Neural cell (in vitro differentiated cells): ENCODE data around the gene STRN.

Experiments
- CTCF ChIP-seq: fragments of 450-650 bp; IDR thresholded peaks from 2 replicates; pipeline ENCODE4 v1.5.1; 2014; ENCODE audit warnings: antibody characterized with exemption, mild to moderate bottlenecking, moderate library complexity; ENCODE audit not compliant: poor library complexity, severe bottlenecking
- EP300 ChIP-seq: fragments of 450-650 bp; conservative IDR thresholded peaks from 2 replicates; pipeline ENCODE4 v1.6.1; 2014; ENCODE audit warnings: antibody characterized with exemption, mild to moderate bottlenecking, moderate library complexity; ENCODE audit not compliant: poor library complexity, severe bottlenecking
- EZH2 ChIP-seq: fragments of 200-600, 300-800 bp; shearing (Covaris generic), sonication (generic); IDR thresholded peaks from 2 replicates; pipeline ENCODE4 v1.6.1; 2014; ENCODE audit warnings: antibody characterized with exemption, low read length, borderline replicate concordance, mild to moderate bottlenecking; ENCODE audit not compliant: insufficient read depth, poor library complexity, severe bottlenecking
- MXI1 ChIP-seq: fragments of 450-650 bp; conservative IDR thresholded peaks from 2 replicates; pipeline ENCODE4 v1.6.1; 2014; ENCODE audit warnings: antibody characterized with exemption, mild to moderate bottlenecking; ENCODE audit not compliant: poor library complexity, severe bottlenecking
- POLR2AphosphoS5 ChIP-seq: IDR thresholded peaks from 2 replicates; pipeline ENCODE4 v1.6.1; 2012
- RAD21 ChIP-seq: fragments of 450-650 bp; conservative IDR thresholded peaks from 2 replicates; pipeline ENCODE4 v1.6.1; 2014; ENCODE audit warnings: antibody characterized with exemption, mild to moderate bottlenecking, moderate library complexity
- SMC3 ChIP-seq: fragments of 450-650 bp; conservative IDR thresholded peaks from 2 replicates; pipeline ENCODE4 v1.6.1; 2014; ENCODE audit warnings: antibody characterized with exemption, mild to moderate bottlenecking, moderate library complexity; ENCODE audit not compliant: poor library complexity
- TAF1 ChIP-seq: IDR thresholded peaks from 2 replicates; pipeline ENCODE4 v1.6.1; 2012; ENCODE audit warnings: low read depth

- no peak for TF ChIP-seq POLR2AphosphoS5
- no peak for TF ChIP-seq CTCF
- TF ChIP-seq TAF1: no peak
- TF ChIP-seq EP300: no peak
- no peak for TF ChIP-seq EZH2
- TF ChIP-seq MXI1: no peak
- no peak for TF ChIP-seq SMC3
- no peak for TF ChIP-seq RAD21
Observed at GRCh38 chr2:36954977-36955607, 11.2 kb downstream of the STRN start.
